Mesendoderm (in vitro differentiated cells): ENCODE measurements around the gene SLC66A1.

ENCODE experiments used
- DNase-seq: peaks from one replicate; pipeline ENCODE4 v3.0.0; 2013
- H2AK5ac ChIP-seq: 2 replicates; pipeline ENCODE4 v1.6.1; 2013; ENCODE audit warnings: low read length, inconsistent platforms
- H2BK120ac ChIP-seq: 2 replicates; pipeline ENCODE4 v1.6.1; 2013; ENCODE audit warnings: low read depth, mild to moderate bottlenecking, low read length, moderate library complexity, mixed read lengths
- H2BK15ac ChIP-seq: replicated peaks from 2 replicates; pipeline ENCODE4 v1.6.1; 2013; ENCODE audit warnings: low read depth, mild to moderate bottlenecking, moderate library complexity
- H2BK5ac ChIP-seq: 2 replicates; pipeline ENCODE4 v1.6.1; 2013; ENCODE audit warnings: low read length, inconsistent platforms
- H3K18ac ChIP-seq: 2 replicates; pipeline ENCODE4 v1.6.1; 2013; ENCODE audit warnings: mild to moderate bottlenecking, low read length, mixed read lengths
- H3K23ac ChIP-seq: one replicate; pipeline ENCODE4 v1.6.1; 2013; ENCODE audit warnings: low read length
- H3K27ac ChIP-seq: 2 replicates; pipeline ENCODE4 v1.5.1; 2013; ENCODE audit warnings: low read depth, mild to moderate bottlenecking, inconsistent platforms, low read length, moderate library complexity
- H3K27me3 ChIP-seq: 2 replicates; pipeline ENCODE4 v1.6.1; 2013; ENCODE audit warnings: low read length, control low read depth, mild to moderate bottlenecking, inconsistent platforms; ENCODE audit not compliant: insufficient read depth, poor library complexity
- H3K36me3 ChIP-seq: 2 replicates; pipeline ENCODE4 v1.6.1; 2013; ENCODE audit warnings: low read length, inconsistent platforms; ENCODE audit not compliant: control insufficient read depth, insufficient read depth
- H3K4ac ChIP-seq: one replicate; pipeline ENCODE4 v1.6.1; 2013; ENCODE audit warnings: low read depth, mild to moderate bottlenecking, low read length, moderate library complexity
- H3K4me1 ChIP-seq: 2 replicates; pipeline ENCODE4 v1.6.1; 2013; ENCODE audit warnings: low read depth, low read length, inconsistent platforms; ENCODE audit not compliant: control insufficient read depth
- H3K4me2 ChIP-seq: 2 replicates; pipeline ENCODE4 v1.6.1; 2013; ENCODE audit warnings: low read length
- H3K4me3 ChIP-seq: 2 replicates; pipeline ENCODE4 v1.5.1; 2013; ENCODE audit warnings: mild to moderate bottlenecking, low read length
- H3K56ac ChIP-seq: one replicate; pipeline ENCODE4 v1.6.1; 2013; ENCODE audit warnings: low read length
- H3K79me1 ChIP-seq: 2 replicates; pipeline ENCODE4 v1.6.1; 2013; ENCODE audit warnings: low read length, inconsistent platforms
- H3K79me2 ChIP-seq: 2 replicates; pipeline ENCODE4 v1.6.1; 2013; ENCODE audit warnings: mild to moderate bottlenecking, low read length; ENCODE audit not compliant: control insufficient read depth, insufficient read depth
- H3K9ac ChIP-seq: 2 replicates; pipeline ENCODE4 v1.6.1; 2013; ENCODE audit warnings: low read length, inconsistent platforms
- H4K5ac ChIP-seq: one replicate; pipeline ENCODE4 v1.6.1; 2013; ENCODE audit warnings: low read length
- H4K8ac ChIP-seq: one replicate; pipeline ENCODE4 v1.6.1; 2013; ENCODE audit warnings: low read depth, mild to moderate bottlenecking, control low read depth, low read length, moderate library complexity
- WGBS: extraction: QIAGEN DNeasy Blood & Tissue Kit; methylation state at CpG from one replicate; pipeline ENCODE4 v1.1.7; 2013; ENCODE audit warnings: low lambda C conversion rate, missing lambda C conversion rate; ENCODE audit not compliant: insufficient coverage; ENCODE audit errors: extremely low coverage; 5-methylcytosine and 5-hydroxymethylcytosine counted together

Gene SLC66A1

DNA sequence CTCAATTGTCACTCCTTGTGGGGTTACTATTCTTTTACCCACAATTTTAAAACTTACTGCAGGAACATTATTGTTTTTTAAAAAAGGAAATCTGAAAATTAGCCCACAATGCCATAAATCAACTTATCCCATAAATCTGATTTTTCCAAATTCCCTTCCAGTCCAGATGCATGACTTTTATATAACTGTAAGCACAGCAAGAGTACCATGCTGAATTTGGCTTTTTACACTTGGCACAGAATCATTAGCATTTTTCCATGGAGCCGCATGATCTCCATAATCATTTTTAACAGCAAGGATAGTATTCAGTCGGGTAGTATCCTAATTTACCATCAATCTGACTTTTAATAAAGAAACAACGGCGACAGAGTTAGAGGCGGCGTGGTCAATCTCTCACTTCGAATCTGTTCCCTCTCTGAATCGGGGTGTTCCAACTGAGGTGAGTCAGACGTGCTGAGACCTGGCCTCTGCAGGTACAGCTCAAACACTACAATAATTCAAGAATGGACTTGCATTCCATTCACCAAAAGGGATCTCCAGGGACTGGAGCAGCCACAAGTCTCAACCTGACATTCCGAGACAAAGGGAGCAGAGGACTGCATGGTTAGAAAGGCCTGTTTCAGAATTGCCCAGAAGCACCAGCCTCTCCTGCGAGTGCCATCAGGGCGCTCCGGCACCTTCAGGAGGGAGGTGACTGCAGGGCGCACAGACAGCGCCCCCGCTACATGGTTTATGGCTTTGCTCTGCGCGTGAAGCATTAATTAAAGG is 48.9 kb downstream of the SLC66A1 start:
- Histone ChIP-seq H3K9ac (no peak overlapping the region), H3K56ac (no peak overlapping the region), H2BK15ac (no peak overlapping the region), H2BK5ac (no peak overlapping the region), H3K18ac (no peak overlapping the region), H2BK120ac (no peak overlapping the region), H3K4me1 (no peaks in the 10 kb centered on the region), H4K8ac (no peak overlapping the region), H3K36me3 (no peaks in the 10 kb centered on the region), H3K27ac (no peak overlapping the region), H3K27me3 (no peaks in the 10 kb centered on the region), H3K23ac (no peak overlapping the region), H3K4ac (no peak overlapping the region), H3K4me2 (no peak overlapping the region), H4K5ac (no peak overlapping the region), H3K79me1 (peaks cover 16% of the 10 kb centered on the region), H3K4me3 (no peak overlapping the region), H2AK5ac (no peak overlapping the region), H3K79me2 (peaks cover 3% of the 10 kb centered on the region)
- WGBS, result no CpG with 5 or more reads among the region's 18 CpGs
- no peak for DNase-seq

DNA sequence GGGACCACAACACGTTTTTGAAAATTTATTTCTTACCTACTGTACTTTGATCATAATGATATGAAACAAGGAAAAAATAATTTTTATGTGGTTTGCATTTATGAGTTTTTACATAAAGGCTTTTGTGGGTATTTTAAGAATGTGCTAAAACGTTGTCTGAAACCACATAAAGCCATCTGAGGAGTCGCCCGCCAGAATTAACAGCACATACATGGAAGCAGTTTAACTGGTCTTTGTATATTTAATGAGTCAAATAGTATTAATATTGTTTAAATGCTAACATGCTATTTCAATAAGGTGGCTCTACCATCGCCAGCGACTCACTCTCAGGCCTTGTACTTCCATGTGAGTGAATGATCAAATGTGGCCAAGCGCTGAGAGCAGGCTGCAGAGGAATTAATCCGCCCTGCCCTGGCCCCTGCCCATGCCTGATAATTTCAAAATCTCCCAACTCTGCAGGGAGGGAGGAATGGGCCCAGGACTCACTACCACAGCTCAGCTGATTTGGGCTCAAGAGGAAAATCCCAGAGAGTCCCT is 49.6 kb downstream of the SLC66A1 start:
- Histone ChIP-seq H3K36me3 (no peaks in the 10 kb centered on the region), H4K8ac (no peak overlapping the region), H3K9ac (no peak overlapping the region), H3K27me3 (no peaks in the 10 kb centered on the region), H2BK15ac (no peak overlapping the region), H3K79me1 (peaks cover 16% of the 10 kb centered on the region), H2AK5ac (no peak overlapping the region), H2BK120ac (no peak overlapping the region), H3K4ac (no peak overlapping the region), H3K4me3 (no peak overlapping the region), H3K18ac (no peak overlapping the region), H3K79me2 (peaks cover 3% of the 10 kb centered on the region), H3K4me1 (no peaks in the 10 kb centered on the region), H3K23ac (no peak overlapping the region), H3K27ac (no peak overlapping the region), H3K4me2 (no peak overlapping the region), H3K56ac (no peak overlapping the region), H2BK5ac (no peak overlapping the region), H4K5ac (no peak overlapping the region)
- DNase-seq, result no peak
- no CpG with 5 or more reads among the region's 8 CpGs for WGBS

DNA sequence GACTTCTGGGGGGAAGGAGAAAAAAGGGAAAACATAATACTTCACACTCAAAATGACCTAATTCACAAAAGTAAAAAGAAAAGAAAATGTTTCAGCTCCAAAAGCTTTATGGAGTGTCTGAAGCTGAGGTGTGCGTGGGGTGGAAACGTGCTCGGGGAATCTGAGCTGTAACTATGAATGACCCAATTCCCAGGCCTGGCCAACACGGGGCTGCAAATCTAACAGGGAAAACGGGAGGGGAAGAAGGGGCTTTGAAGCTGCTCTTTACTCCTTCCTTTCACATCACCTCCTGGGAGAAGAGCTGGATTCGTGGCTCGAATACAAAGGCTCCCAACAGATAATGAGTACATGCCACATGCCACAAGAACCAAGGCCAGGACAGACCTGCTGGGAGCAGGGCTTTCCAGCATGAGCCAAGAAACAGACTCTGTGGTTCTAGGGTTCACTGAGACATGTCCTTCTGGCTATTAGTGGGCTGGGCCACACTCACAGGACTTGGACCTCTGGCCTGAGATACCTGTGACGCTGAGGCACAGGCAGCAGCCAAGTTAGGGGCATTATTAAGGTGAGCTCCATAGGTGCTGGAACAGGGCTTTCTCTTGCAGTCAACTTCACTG is 51.5 kb downstream of the SLC66A1 start:
- no CpG with 5 or more reads among the region's 8 CpGs for WGBS
- Histone ChIP-seq H3K27ac (no peak overlapping the region), H2AK5ac (no peak overlapping the region), H3K27me3 (no peaks in the 10 kb centered on the region), H3K23ac (peak overlapping the region; percentile 56), H3K9ac (no peak overlapping the region), H2BK15ac (no peak overlapping the region), H3K79me1 (peaks cover 20% of the 10 kb centered on the region), H3K18ac (no peak overlapping the region), H4K5ac (no peak overlapping the region), H3K36me3 (no peaks in the 10 kb centered on the region), H3K56ac (no peak overlapping the region), H2BK5ac (no peak overlapping the region), H3K4me3 (no peak overlapping the region), H2BK120ac (no peak overlapping the region), H3K79me2 (peaks cover 3% of the 10 kb centered on the region), H3K4me2 (no peak overlapping the region), H4K8ac (no peak overlapping the region), H3K4me1 (no peaks in the 10 kb centered on the region), H3K4ac (no peak overlapping the region)
- DNase-seq, result peak; percentile 77

DNA sequence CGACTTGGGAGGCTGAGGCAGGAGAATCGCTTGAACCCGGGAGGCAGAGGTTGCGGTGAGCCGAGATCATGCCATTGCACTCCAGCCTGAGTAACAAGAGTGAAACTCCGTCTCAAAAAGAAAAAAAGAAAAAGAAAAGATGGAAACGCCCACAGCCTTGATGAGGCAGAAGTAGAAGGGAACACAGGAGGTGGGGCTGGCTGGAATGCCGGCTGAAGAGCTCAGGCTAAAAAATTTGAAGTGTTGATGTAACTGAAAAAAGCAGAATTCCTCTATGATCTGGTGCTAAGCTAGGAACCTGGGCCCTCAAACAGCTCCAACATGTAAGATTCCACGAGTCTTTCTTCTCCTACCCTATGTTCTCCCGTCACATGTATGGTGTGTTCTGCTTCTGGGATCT is 53.6 kb downstream of the SLC66A1 start:
- H2BK15ac ChIP-seq, result no peak overlapping the region
- H3K4me3 ChIP-seq, result no peak overlapping the region
- no peaks in the 10 kb centered on the region for H3K4me1 ChIP-seq
- H3K4ac ChIP-seq, result no peak overlapping the region
- H3K23ac ChIP-seq, result no peak overlapping the region
- no peak overlapping the region for H2BK5ac ChIP-seq
- H3K18ac ChIP-seq, result no peak overlapping the region
- peaks cover 23% of the 10 kb centered on the region for H3K79me1 ChIP-seq
- H3K79me2 ChIP-seq, result peaks cover 1% of the 10 kb centered on the region
- no peak overlapping the region for H4K5ac ChIP-seq
- no peak for DNase-seq
- no peaks in the 10 kb centered on the region for H3K27me3 ChIP-seq
- no peaks in the 10 kb centered on the region for H3K36me3 ChIP-seq
- no peak overlapping the region for H3K9ac ChIP-seq
- no CpG with 5 or more reads among the region's 10 CpGs for WGBS
- H2BK120ac ChIP-seq, result no peak overlapping the region
- no peak overlapping the region for H3K27ac ChIP-seq
- no peak overlapping the region for H3K56ac ChIP-seq
- H4K8ac ChIP-seq, result no peak overlapping the region
- no peak overlapping the region for H2AK5ac ChIP-seq
- H3K4me2 ChIP-seq, result no peak overlapping the region

DNA sequence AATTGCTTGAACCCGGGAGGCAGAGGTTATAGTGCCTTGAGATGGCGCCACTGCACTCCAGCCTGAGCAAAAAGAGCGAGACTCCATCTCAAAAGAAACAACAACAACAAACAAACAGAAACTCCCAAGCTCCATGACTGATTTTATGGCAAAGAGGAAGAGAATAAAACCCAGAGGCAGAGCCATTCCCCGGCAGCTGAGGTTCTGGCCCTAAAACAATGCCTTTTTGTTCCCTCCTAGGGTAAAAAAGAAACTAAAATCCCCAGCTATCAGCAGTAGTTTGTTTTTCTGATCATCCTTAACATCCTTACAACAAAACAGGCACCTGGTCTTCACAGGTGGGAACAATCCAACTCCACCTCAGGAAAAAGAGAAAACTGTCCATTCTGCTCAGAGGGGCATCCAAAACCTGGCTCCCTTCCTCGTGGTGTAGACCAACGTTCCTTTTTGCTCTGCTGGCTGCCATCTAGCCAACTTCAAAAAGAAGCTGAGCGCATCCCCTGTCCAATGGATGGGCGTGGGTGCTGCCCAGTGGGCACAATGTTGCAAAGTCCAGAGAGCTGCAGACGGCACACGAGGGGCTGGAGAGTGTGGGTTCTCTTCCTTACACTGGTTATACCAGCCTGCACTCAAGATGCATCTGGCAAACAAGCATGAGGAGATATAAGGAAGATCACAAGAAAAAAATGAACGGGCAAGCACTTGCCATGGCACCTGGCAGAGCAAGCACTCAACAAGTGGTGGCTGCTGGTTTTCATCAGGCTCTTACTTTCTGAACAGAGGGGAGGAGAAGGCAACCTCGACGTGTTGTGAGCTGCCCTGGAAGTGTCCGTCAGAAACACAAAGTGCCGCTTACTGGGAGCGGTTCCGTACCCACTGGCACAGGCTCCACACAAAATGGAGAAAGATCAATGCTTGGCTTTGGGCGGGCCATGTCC is 54.7 kb downstream of the SLC66A1 start:
- H2BK5ac ChIP-seq, result no peak overlapping the region
- no peak overlapping the region for H3K27ac ChIP-seq
- no peak overlapping the region for H3K4ac ChIP-seq
- no peak overlapping the region for H2BK15ac ChIP-seq
- H3K4me2 ChIP-seq, result no peak overlapping the region
- H3K23ac ChIP-seq, result no peak overlapping the region
- H3K79me2 ChIP-seq, result peaks cover 1% of the 10 kb centered on the region
- H4K5ac ChIP-seq, result no peak overlapping the region
- no peak overlapping the region for H3K18ac ChIP-seq
- peaks cover 25% of the 10 kb centered on the region for H3K79me1 ChIP-seq
- H3K36me3 ChIP-seq, result no peaks in the 10 kb centered on the region
- H2BK120ac ChIP-seq, result no peak overlapping the region
- no peak overlapping the region for H4K8ac ChIP-seq
- no peak overlapping the region for H3K9ac ChIP-seq
- no peak for DNase-seq
- H3K4me3 ChIP-seq, result no peak overlapping the region
- WGBS, result no CpG with 5 or more reads among the region's 18 CpGs
- no peak overlapping the region for H3K56ac ChIP-seq
- H3K4me1 ChIP-seq, result no peaks in the 10 kb centered on the region
- no peaks in the 10 kb centered on the region for H3K27me3 ChIP-seq
- H2AK5ac ChIP-seq, result no peak overlapping the region
